Heart right ventricle (tissue), 16 donors: ENCODE results near the gene ZNF415. TPM values are rescaled to one million over a fixed set of nuclear protein-coding genes. Genes with fewer than 3 reads are reported as not detected.
"Not testable (repeated sequence)": the region's sequence is repeated elsewhere in the genome, so short reads cannot be mapped to it uniquely, and the experiment has no call there.

Experiments used
- ATAC-seq, 8 donors: fragments of 200-7000 bp; cut with Tn5 transposase; one replicate each; pipeline ENCODE4 v1.9.1; 2020; ENCODE audit warnings: mild to moderate bottlenecking in 8 of 8, moderate library complexity in 8 of 8, moderate number of reproducible peaks in 1 of 8
- DNase-seq, 2 donors: peaks; one replicate each; pipeline ENCODE4 v3.0.0-alpha.2; 2020
- H3K27ac ChIP-seq, 10 donors: fragments of 200-600 bp; sonication (generic) in 2 of 10; one replicate each; pipeline versions ENCODE4 v1.5.0 to v1.8.0; 2020 to 2022; ENCODE audit warnings: mild to moderate bottlenecking in 3 of 10
- H3K27me3 ChIP-seq, 7 donors: fragments of 200-600 bp; one replicate each; pipeline ENCODE4 v1.8.0; 2021 to 2022; ENCODE audit warnings: mild to moderate bottlenecking in 2 of 7
- H3K36me3 ChIP-seq, 9 donors: fragments of 200-600 bp; sonication (generic) in 1 of 9; one replicate each; pipeline versions ENCODE4 v1.5.0 to v1.8.0; 2020 to 2022; ENCODE audit warnings: mild to moderate bottlenecking in 2 of 9
- H3K4me1 ChIP-seq, 9 donors: fragments of 200-600 bp; sonication (generic) in 1 of 9; one replicate each; pipeline versions ENCODE4 v1.5.0 to v1.8.0; 2020 to 2022; ENCODE audit warnings: mild to moderate bottlenecking in 4 of 9
- H3K4me3 ChIP-seq, 10 donors: fragments of 200-600 bp; sonication (generic) in 2 of 10; one replicate each; pipeline versions ENCODE4 v1.5.0 to v1.8.0; 2020 to 2022; ENCODE audit warnings: mild to moderate bottlenecking in 7 of 10, moderate library complexity in 2 of 10
- H3K9me3 ChIP-seq, 11 donors: fragments of 200-600 bp in 10 of 11; sonication (generic) in 2 of 11; one replicate each; pipeline versions ENCODE4 v1.5.0 to v1.8.0; 2013 to 2022; ENCODE audit warnings: mild to moderate bottlenecking in 2 of 11, control low read depth in 1 of 11, moderate library complexity in 1 of 11
- WGBS, 2 donors: extraction: QIAGEN DNeasy Blood & Tissue Kit; methylation state at CpG; one replicate each; pipeline ENCODE4 v1.1.7; 2013; ENCODE audit warnings: inconsistent platforms in 1 of 2; 5-methylcytosine and 5-hydroxymethylcytosine counted together
- intact Hi-C, 10 donors: fragments of 100-400 bp; cut with DNase I; formaldehyde crosslinking; loops; one replicate each; pipeline versions ENCODE4 v1.11.1 to v1.14.2; 2022
- polyA plus RNA-seq, 2 donors: library from polyadenylated mRNA; stranded (reverse); fragments of 200-250 nt; gene quantifications; one replicate each; pipeline ENCODE4 v1.2.3, GENCODE V29; 2013
- total RNA-seq, 10 donors: library from RNA; stranded (reverse); fragmentation: NEBNext Ultra II Directional in 3 of 10; extraction: Animal tissue kit (Norgen Biotek cat#: 25700) in 3 of 10; gene quantifications; one replicate each; pipeline versions ENCODE4 v1.2.1 to v1.2.4, GENCODE V29; 2021 to 2023
- TF ChIP-seq, protein P1 (sequence below), 9 donors: fragments of 200-600 bp; sonication (generic) in 2 of 9; IDR thresholded peaks; one replicate each; pipeline versions ENCODE4 v1.5.0 to v1.8.0; 2021 to 2022; ENCODE audit warnings: antibody characterized with exemption in 9 of 9, mild to moderate bottlenecking in 5 of 9, moderate library complexity in 1 of 9
- donor health status: Arrhythmogenic right ventricular cardiomyopathy.
- donor health status: ischemic (EF 13 %, LVEDD 7.1; RV severe dilation, severe dysfunction).
- donor health status: healthy with polysubstance abuse.
- donor health status: DM: no; HTN: yes; CAD: no.
- donor health status: DM: no; HTN: no; CAD: no.
- donor health status: ischemic (EF 25% LVEDD 6.9; RV normal size, moderate dysfunction).
- donor health status: ischemic (EF 25% LVEDD 5.7; RV mildly dilated, moderate dysfunction).
- donor health status: healthy.
- donor health status: DM: yes; HTN: yes; CAD: no.
- donor health status: Ischemic cardiomyopathy.
- donor health status: ischemic (EF 35%, LVEDD 5.7; RV mildly dilated, moderate dysfunction).
- donor health status: nonischemic (EF 11% LVEDD 7.7; RV severe dilation, severe dysfunction).
- donor health status: DM: yes; HTN: yes; CAD: no.
- donor health status: PGD.
- donor health status: ischemic (EF 29% LVEDD 5.4; RV normal size, mild dysfunction).
- donor health status: nonischemic (EF 23%, LVEDD 6.1; RV moderate dilation, normal function).

The ZNF415 gene
- total and polyA plus RNA-seq, 12 donors: 9.5 to 32.5 (median 21.7) TPM

DNA sequence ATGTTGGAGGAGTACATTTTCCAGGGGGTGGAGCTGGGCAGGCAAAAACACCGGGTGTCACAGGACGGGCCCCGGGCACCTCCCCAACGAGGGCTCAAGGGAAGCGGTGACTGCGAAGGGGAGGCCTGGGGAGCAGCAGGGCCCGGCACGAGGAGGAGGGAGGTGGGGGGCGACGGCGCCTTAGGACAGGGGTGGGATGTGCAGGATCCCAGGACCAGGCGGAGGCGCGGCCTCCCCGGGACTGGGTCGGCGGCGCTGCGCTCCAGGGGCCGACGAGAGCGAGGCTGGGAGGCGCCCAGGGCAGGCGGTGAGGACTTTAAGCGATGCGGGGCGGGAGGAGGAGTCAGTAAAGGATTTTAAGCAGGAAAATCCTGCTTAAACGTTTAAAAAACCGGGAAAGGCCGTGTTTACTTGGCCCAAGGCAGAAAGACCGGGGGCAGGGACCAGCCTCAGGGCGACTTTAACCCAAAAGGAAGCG is 29.9 kb downstream of the ZNF415 start:
- H3K4me1 ChIP-seq: peaks cover 9 to 50% (median 25%) of the 10 kb centered on the region in 9 donors
- DNase-seq (peak; percentile 36 to 50), ATAC-seq (peak; percentile 22 to 72 (median 42))
- H3K9me3 ChIP-seq: peaks cover 0 to under 1% (median 0%) of the 10 kb centered on the region in 11 donors
- intact Hi-C loops: loop anchor here in 4 of 10 donors (2.0 to 5.0 kb wide), 6 partner anchors 26 to 56 kb away; partner anchors contain the start of genes ZNF347 (in 2 of the 4) and ZNF415 (in 1 of the 4)
- WGBS, 2 donors: 0 to 1% methylated on average over 33 of the region's 33 CpGs
- H3K4me3 ChIP-seq: peak overlapping the region; percentile 75 to 97 (median 85)
- TF ChIP-seq, protein P1, sequence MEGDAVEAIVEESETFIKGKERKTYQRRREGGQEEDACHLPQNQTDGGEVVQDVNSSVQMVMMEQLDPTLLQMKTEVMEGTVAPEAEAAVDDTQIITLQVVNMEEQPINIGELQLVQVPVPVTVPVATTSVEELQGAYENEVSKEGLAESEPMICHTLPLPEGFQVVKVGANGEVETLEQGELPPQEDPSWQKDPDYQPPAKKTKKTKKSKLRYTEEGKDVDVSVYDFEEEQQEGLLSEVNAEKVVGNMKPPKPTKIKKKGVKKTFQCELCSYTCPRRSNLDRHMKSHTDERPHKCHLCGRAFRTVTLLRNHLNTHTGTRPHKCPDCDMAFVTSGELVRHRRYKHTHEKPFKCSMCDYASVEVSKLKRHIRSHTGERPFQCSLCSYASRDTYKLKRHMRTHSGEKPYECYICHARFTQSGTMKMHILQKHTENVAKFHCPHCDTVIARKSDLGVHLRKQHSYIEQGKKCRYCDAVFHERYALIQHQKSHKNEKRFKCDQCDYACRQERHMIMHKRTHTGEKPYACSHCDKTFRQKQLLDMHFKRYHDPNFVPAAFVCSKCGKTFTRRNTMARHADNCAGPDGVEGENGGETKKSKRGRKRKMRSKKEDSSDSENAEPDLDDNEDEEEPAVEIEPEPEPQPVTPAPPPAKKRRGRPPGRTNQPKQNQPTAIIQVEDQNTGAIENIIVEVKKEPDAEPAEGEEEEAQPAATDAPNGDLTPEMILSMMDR (IDR thresholded peaks at IDR 0.05): no peak
- H3K27ac ChIP-seq: peak overlapping the region; percentile 84 to 98 (median 94)
- H3K27me3 ChIP-seq: no peaks in the 10 kb centered on the region
- H3K36me3 ChIP-seq: peaks cover 0 to 25% (median 4%) of the 10 kb centered on the region in 9 donors

DNA sequence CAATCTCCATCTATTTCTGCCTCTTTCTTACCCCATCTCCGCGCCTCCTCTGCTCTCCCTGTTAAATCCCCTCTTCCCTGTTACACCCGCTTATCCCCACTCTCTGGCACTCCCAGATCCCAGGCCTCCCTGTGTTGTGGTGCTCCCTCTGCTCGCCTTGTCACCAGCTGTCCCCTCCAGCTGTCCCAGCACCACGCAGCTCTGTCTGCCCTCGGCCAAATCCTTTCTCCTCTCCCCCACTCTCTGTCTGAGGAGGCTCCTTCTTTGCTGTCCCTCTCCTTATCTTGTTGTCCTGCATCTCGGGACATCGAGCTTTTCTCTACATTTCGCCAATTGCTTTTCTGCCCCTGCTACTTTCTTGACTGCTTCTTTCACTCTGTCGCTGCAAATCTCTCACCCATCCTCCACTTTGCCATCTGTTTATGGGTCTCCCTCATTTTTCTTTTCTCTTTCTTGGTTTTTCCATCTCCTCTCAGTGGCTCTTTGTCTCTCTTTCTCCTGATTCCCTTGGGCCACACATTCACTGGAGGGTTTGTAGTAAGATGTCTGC is 30.4 kb downstream of the ZNF415 start:
- Histone ChIP-seq H3K27ac (peak overlapping the region; percentile 84 to 98 (median 94)), H3K36me3 (peaks cover 0 to 29% (median 6%) of the 10 kb centered on the region in 9 donors), H3K4me3 (peak overlapping the region; percentile 75 to 97 (median 85)), H3K4me1 (peaks cover 9 to 56% (median 26%) of the 10 kb centered on the region in 9 donors), H3K9me3 (no peaks in the 10 kb centered on the region), H3K27me3 (no peaks in the 10 kb centered on the region)
- 18 to 19% methylated on average over 10 of the region's 10 CpGs for whole genome bisulfite sequencing, 2 donors
- TF ChIP-seq, protein P1 (IDR thresholded peaks at IDR 0.05): no peak
- no peak for ATAC-seq
- intact Hi-C loops: loop anchor here in 4 of 10 donors (2.0 to 5.0 kb wide), 6 partner anchors 25 to 57 kb away; partner anchors contain the start of genes ZNF347 (in 2 of the 4) and ZNF415 (in 1 of the 4)
- no peak for DNase-seq

DNA sequence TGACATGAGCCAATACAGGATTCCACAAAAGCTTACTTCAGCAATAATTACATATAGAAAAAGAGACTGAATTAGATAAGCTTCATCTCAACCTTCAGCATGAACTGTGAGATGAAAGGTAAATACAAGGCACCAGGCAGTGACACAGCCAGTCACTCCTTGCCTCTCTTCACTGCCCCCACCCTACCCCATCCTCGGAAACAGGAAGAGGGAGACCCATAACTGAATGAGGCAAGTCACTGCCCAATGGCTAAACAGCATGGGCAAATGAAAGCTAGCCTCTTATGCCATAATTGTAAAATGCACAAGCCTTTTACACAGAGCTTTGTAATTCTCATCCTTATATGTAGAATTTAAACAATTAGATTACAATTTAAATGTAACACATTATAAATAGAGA is 31.2 kb downstream of the ZNF415 start:
- H3K36me3 ChIP-seq: peaks cover 0 to 29% (median 6%) of the 10 kb centered on the region in 9 donors
- ATAC-seq (no peak), DNase-seq (no peak)
- H3K4me1 ChIP-seq: peaks cover 9 to 56% (median 27%) of the 10 kb centered on the region in 9 donors
- intact Hi-C loops: loop anchor here in 1 of 10 donors (5.0 kb wide), 1 partner anchor 56 kb away; the partner anchor contains the start of gene ZNF347
- H3K27me3 ChIP-seq: no peaks in the 10 kb centered on the region
- 15% methylated on average over 1 of the region's 1 CpG for WGBS, 2 donors
- no peaks in the 10 kb centered on the region for H3K9me3 ChIP-seq
- peak overlapping the region in 6 of 10 donors; percentile 90 to 98 (median 96) for H3K27ac ChIP-seq
- peak overlapping the region in 8 of 10 donors; percentile 75 to 97 (median 85) for H3K4me3 ChIP-seq
- TF ChIP-seq, protein P1 (IDR thresholded peaks at IDR 0.05): no peak

DNA sequence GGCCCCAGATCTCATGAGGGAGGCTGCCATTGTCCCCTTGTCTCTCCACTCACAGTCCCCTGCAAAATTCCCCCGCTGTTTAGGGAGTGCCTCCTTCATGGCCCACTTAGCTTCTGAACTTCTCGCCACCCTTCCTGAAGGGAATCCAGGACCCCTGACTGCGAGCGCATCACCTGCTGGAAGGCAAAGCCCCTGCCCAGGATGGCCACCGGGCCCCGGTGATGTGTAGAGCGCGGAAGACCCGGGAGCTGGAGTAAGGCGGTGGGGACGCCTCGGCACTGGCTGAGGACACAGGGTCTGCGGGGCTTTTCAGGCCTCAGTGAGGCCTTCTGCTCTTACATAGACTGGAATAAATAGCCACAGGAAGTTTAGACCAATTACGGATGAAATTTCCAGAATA is 34.1 kb downstream of the ZNF415 start:
- not testable (repeated sequence) for H3K9me3 ChIP-seq, ATAC-seq, H3K27me3 ChIP-seq, H3K27ac ChIP-seq, DNase-seq, H3K4me3 ChIP-seq
- Histone ChIP-seq H3K36me3 (peaks cover 0 to 47% (median 6%) of the 10 kb centered on the region in 9 donors), H3K4me1 (peaks cover 9 to 70% (median 37%) of the 10 kb centered on the region in 9 donors)
- 93 to 96% methylated on average over 14 of the region's 14 CpGs for WGBS, 2 donors
- intact Hi-C loops: loop anchor here in 2 of 10 donors (2.0 kb wide), 1 partner anchor 30 kb away; no protein-coding TSS in a partner anchor

DNA sequence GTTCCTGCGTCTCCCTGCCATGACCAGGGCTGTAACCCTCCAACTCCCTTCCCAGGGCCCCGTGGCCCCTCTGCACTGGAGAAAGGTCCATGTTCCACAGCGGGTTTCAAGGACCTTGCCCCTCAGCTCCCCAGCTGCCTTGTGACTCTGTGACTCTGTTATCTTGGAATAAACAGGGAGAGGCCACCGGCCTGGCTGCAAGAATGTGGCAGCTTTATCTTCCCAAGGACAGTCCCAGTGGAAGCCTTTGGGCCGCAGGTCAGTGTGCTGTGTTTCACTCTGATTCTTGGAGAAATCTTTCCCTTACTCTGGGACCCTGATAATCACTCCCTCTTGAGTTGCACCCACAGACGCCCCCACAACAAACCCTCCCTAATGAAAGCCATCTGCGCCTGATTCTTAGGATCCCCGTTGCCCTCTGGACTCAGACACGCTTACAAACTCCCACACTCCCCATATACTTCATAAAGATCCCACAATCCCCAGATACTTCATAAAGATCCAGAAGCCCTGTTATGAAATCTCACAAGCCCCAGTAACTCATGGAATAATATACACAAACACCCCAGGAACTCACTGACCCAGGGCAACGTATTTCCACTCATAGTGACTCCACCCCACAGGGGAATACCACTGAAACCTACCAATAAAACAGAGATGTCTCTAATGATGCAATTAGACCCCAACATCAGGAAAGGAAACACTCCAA is 35.6 kb downstream of the ZNF415 start:
- H3K9me3 ChIP-seq, H3K27me3 ChIP-seq, intact Hi-C loops, H3K4me3 ChIP-seq, DNase-seq: not testable (repeated sequence)
- Histone ChIP-seq H3K4me1 (peaks cover 9 to 65% (median 34%) of the 10 kb centered on the region in 9 donors), H3K27ac (peak overlapping the region in 2 of 10 donors; percentile 41 to 47), H3K36me3 (peaks cover 0 to 59% (median 6%) of the 10 kb centered on the region in 9 donors)
- peak in 6 of 8 donors; percentile 43 to 77 (median 72) for ATAC-seq
- 57 to 61% methylated on average over 4 of the region's 10 CpGs for WGBS, 2 donors

DNA sequence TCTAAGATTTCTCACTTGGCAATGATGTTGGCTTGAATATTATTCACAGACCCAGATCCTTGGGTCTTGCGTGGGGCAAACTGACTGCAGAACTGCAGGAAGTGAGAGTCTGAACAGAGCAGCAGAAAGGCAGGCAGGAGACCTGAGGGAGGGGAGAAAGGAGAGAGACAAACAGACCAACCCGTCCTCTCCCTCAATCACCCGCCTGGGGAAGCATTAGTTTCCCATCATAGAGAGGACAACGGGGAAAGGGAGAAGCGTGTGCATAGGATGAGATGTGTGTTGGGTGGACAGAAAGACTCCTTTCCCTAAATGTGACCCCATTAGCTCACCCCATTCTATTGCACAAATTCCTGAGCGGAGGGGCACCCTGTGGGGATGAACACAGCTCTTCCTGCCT is 36.1 kb downstream of the ZNF415 start:
- intact Hi-C loops, H3K27ac ChIP-seq, H3K27me3 ChIP-seq, H3K9me3 ChIP-seq, H3K4me3 ChIP-seq, DNase-seq: not testable (repeated sequence)
- WGBS, 2 donors: 36 to 51% methylated on average over 2 to 4 of the region's 6 CpGs
- Histone ChIP-seq H3K36me3 (peaks cover 0 to 65% (median 6%) of the 10 kb centered on the region in 9 donors), H3K4me1 (peaks cover 4 to 60% (median 28%) of the 10 kb centered on the region in 9 donors)
- peak in 1 of 8 donors; percentile 2 for ATAC-seq
